Hepatocyte (in vitro differentiated cells): ENCODE results near the gene ACTG1. TPM values are rescaled to one million over a fixed set of nuclear protein-coding genes. Genes with fewer than 3 reads are reported as not detected.

Experiments used
- DNase-seq: peaks from one replicate; pipeline ENCODE4 v3.0.0-alpha.2; 2016; ENCODE audit warnings: low spot score
- H2AFZ ChIP-seq: fragments of 200-600 bp; sonication (generic); 2 replicates; pipeline ENCODE4 v1.6.0; 2016; ENCODE audit warnings: antibody characterized with exemption, mild to moderate bottlenecking
- H3K27ac ChIP-seq: fragments of 200-600 bp; sonication (generic); 2 replicates; pipeline ENCODE4 v1.5.1; 2016; ENCODE audit warnings: mild to moderate bottlenecking
- H3K27me3 ChIP-seq: fragments of 200-600 bp; sonication (generic); 2 replicates; pipeline ENCODE4 v1.6.1; 2016
- H3K36me3 ChIP-seq: fragments of 200-600 bp; sonication (generic); replicated peaks from 2 replicates; pipeline ENCODE4 v1.5.1; 2016; ENCODE audit warnings: low read depth; ENCODE audit not compliant: insufficient read depth
- H3K4me1 ChIP-seq: fragments of 200-600 bp; sonication (generic); 2 replicates; pipeline ENCODE4 v1.5.1; 2016; ENCODE audit warnings: mild to moderate bottlenecking, moderate library complexity; ENCODE audit not compliant: insufficient read depth
- H3K4me2 ChIP-seq: fragments of 200-600 bp; sonication (generic); 2 replicates; pipeline ENCODE4 v1.6.0; 2016
- H3K4me3 ChIP-seq: fragments of 200-600 bp; sonication (generic); 2 replicates; pipeline ENCODE4 v1.5.1; 2016; ENCODE audit warnings: mild to moderate bottlenecking
- H3K79me2 ChIP-seq: fragments of 200-600 bp; sonication (generic); 2 replicates; pipeline ENCODE4 v1.6.0; 2017; ENCODE audit warnings: mild to moderate bottlenecking
- H3K9me2 ChIP-seq: fragments of 200-600 bp; sonication (generic); replicated peaks from 2 replicates; pipeline ENCODE4 v1.6.0; 2017; ENCODE audit warnings: mild to moderate bottlenecking; ENCODE audit not compliant: insufficient read depth
- H3K9me3 ChIP-seq: fragments of 200-600 bp; sonication (generic); 2 replicates; pipeline ENCODE4 v1.5.1; 2016; ENCODE audit warnings: low read depth, mild to moderate bottlenecking
- H4K20me1 ChIP-seq: fragments of 200-600 bp; sonication (generic); 2 replicates; pipeline ENCODE4 v1.6.0; 2016; ENCODE audit warnings: mild to moderate bottlenecking; ENCODE audit not compliant: insufficient read depth, poor library complexity, severe bottlenecking
- EZH2 ChIP-seq: fragments of 200-600 bp; sonication (generic); IDR thresholded peaks from 2 replicates; pipeline ENCODE4 v1.6.1; 2016; ENCODE audit warnings: antibody characterized with exemption, mild to moderate bottlenecking, borderline replicate concordance
- EZH2phosphoT487 ChIP-seq: fragments of 200-600 bp; sonication (generic); IDR thresholded peaks from one replicate; pipeline ENCODE4 v1.6.1; 2018; ENCODE audit warnings: antibody characterized with exemption, mild to moderate bottlenecking, low read depth, moderate library complexity; ENCODE audit not compliant: unreplicated experiment, severe bottlenecking
- WGBS: methylation state at CpG from one replicate; pipeline ENCODE4 v1.1.6; 2016; ENCODE audit warnings: low lambda C conversion rate; ENCODE audit errors: missing lambda C conversion rate; 5-methylcytosine and 5-hydroxymethylcytosine counted together
- polyA plus RNA-seq: library from polyadenylated mRNA; unstranded; fragments of >200 nt; fragmentation: Nextera tagmentation; extraction: Ambion mirVana; gene quantifications from 2 replicates; pipeline ENCODE4 v1.2.1, GENCODE V29; 2016
- total RNA-seq: library from RNA; depleted of rRNA; stranded (reverse); fragments of >200 nt; gene quantifications from 2 replicates; pipeline ENCODE4 v1.2.3, GENCODE V29; 2014
- TF ChIP-seq, protein P1 (sequence below): fragments of 200-600 bp; sonication (generic); IDR thresholded peaks from 2 replicates; pipeline ENCODE4 v1.5.1; 2016; ENCODE audit warnings: antibody characterized with exemption, mild to moderate bottlenecking; ENCODE audit not compliant: poor library complexity

Gene ACTG1
- total and polyA plus RNA-seq, 2 experiments from 2014 or later: 2,832 to 3,298 TPM

DNA sequence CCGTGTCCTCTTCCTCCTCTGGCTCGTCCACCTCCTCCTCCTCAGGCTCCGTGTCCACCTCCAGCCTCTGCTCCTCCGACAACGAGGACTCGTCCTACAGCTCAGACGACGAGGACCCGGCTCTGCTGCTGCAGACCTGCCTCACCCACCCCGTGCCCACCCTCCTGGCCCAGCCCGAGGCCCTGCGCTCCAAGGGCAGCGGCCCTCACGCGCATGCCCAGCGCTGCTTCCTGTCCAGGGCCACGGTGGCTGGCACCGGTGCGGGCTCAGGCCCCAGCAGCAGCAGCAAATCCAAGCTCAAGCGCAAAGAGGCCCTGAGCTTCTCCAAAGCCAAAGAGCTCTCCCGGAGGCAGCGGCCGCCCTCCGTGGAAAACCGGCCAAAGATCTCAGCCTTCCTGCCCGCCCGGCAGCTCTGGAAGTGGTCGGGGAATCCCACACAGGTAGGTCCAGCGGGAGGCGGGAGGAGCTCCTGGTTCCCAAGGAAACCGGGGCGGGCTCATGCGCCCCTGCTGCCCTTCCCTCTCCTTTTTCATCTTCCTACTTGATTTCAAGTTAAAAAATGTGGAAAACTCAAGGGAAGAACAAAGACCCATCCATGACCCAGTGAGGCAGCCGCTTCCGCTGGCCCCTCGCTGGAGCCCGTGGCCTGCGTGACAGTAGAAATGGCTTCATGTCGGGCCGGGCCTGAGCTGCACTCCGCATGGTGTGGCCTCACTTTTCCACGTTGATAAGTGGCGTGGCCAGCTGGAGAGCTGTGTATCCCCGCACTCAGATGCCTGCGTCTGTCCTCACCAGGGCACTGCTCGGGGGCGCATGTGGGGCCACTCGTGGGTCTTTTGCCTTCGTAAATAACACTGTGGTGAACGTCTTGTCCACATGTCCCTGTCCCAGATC lies 50.7 kb downstream of the ACTG1 start:
- TF ChIP-seq EZH2phosphoT487 (no peak), EZH2 (no peak)
- TF ChIP-seq, protein P1, sequence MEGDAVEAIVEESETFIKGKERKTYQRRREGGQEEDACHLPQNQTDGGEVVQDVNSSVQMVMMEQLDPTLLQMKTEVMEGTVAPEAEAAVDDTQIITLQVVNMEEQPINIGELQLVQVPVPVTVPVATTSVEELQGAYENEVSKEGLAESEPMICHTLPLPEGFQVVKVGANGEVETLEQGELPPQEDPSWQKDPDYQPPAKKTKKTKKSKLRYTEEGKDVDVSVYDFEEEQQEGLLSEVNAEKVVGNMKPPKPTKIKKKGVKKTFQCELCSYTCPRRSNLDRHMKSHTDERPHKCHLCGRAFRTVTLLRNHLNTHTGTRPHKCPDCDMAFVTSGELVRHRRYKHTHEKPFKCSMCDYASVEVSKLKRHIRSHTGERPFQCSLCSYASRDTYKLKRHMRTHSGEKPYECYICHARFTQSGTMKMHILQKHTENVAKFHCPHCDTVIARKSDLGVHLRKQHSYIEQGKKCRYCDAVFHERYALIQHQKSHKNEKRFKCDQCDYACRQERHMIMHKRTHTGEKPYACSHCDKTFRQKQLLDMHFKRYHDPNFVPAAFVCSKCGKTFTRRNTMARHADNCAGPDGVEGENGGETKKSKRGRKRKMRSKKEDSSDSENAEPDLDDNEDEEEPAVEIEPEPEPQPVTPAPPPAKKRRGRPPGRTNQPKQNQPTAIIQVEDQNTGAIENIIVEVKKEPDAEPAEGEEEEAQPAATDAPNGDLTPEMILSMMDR: no peak
- 91% methylated on average over 36 of the region's 50 CpGs for WGBS
- H3K4me1 ChIP-seq: no peaks in the 10 kb centered on the region
- no peak for DNase-seq
- H2AFZ ChIP-seq: no peak overlapping the region
- no peaks in the 10 kb centered on the region for H3K9me2 ChIP-seq
- no peaks in the 10 kb centered on the region for H3K36me3 ChIP-seq
- H3K27ac ChIP-seq: no peak overlapping the region
- H3K9me3 ChIP-seq: no peaks in the 10 kb centered on the region
- H3K79me2 ChIP-seq: no peaks in the 10 kb centered on the region
- no peak overlapping the region for H3K4me3 ChIP-seq
- H3K4me2 ChIP-seq: no peak overlapping the region
- H3K27me3 ChIP-seq: no peaks in the 10 kb centered on the region
- H4K20me1 ChIP-seq: no peaks in the 10 kb centered on the region

DNA sequence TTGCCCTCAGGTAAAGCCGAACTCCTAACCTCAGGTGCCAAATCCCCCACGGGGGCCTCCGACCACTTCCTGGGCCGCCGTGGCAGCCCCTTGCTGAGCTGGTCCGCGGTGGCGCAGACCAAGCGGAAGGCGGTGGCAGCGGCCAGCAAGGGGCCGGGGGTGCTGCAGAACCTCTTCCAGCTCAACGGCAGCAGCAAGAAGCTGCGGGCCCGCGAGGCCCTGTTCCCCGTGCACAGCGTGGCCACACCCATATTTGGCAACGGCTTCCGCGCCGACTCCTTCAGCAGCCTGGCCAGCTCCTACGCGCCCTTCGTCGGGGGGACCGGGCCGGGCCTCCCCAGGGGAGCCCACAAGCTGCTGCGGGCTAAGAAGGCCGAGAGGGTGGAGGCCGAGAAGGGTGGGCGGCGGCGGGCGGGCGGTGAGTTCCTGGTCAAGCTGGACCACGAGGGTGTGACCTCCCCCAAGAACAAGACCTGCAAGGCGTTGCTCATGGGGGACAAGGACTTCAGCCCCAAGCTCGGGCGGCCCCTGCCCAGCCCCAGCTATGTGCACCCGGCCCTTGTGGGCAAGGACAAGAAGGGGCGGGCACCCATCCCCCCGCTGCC lies 51.6 kb downstream of the ACTG1 start:
- no peak overlapping the region for H2AFZ ChIP-seq
- H3K4me2 ChIP-seq: no peak overlapping the region
- H3K4me1 ChIP-seq: no peaks in the 10 kb centered on the region
- H4K20me1 ChIP-seq: no peaks in the 10 kb centered on the region
- no peak for DNase-seq
- no peaks in the 10 kb centered on the region for H3K9me2 ChIP-seq
- no peaks in the 10 kb centered on the region for H3K36me3 ChIP-seq
- TF ChIP-seq EZH2 (no peak), EZH2phosphoT487 (no peak)
- TF ChIP-seq, protein P1: no peak
- H3K79me2 ChIP-seq: no peaks in the 10 kb centered on the region
- no peak overlapping the region for H3K4me3 ChIP-seq
- 96% methylated on average over 31 of the region's 43 CpGs for WGBS
- no peaks in the 10 kb centered on the region for H3K9me3 ChIP-seq
- H3K27ac ChIP-seq: no peak overlapping the region
- no peaks in the 10 kb centered on the region for H3K27me3 ChIP-seq

Other genes starting within 250 kb of the ACTG1 start
- gene SLC38A10, start 217.5 kb downstream of the ACTG1 start, total RNA-seq: 71.3 and 91.4 TPM in 2 replicates
- 123 and 124 TPM in 2 replicates for gene SLC38A10, start 217.5 kb downstream of the ACTG1 start, polyA plus RNA-seq
- 6.6 and 8.6 TPM in 2 replicates for gene BAHCC1, start 117.3 kb downstream of the ACTG1 start, total RNA-seq
- gene BAHCC1, start 117.3 kb downstream of the ACTG1 start, polyA plus RNA-seq: 6.4 and 7.9 TPM in 2 replicates
- gene FSCN2, start 15.6 kb upstream of the ACTG1 start, total RNA-seq: 1.8 and 3.7 TPM in 2 replicates
- 0.29 and 0.40 TPM in 2 replicates for gene FSCN2, start 15.6 kb upstream of the ACTG1 start, polyA plus RNA-seq
- gene FAAP100, start 39.6 kb upstream of the ACTG1 start, total RNA-seq: 18.3 and 20.9 TPM in 2 replicates
- gene FAAP100, start 39.6 kb upstream of the ACTG1 start, polyA plus RNA-seq: 30.7 and 34.4 TPM in 2 replicates
- 48.2 and 54.6 TPM in 2 replicates for gene NPLOC4, start 124.3 kb upstream of the ACTG1 start, total RNA-seq
- gene NPLOC4, start 124.3 kb upstream of the ACTG1 start, polyA plus RNA-seq: 53.7 and 56.1 TPM in 2 replicates
- gene TSPAN10, start 124.4 kb upstream of the ACTG1 start, total RNA-seq: 1.4 and 3.5 TPM in 2 replicates
- gene TSPAN10, start 124.4 kb upstream of the ACTG1 start, polyA plus RNA-seq: 12.0 and 15.2 TPM in 2 replicates
- gene PDE6G, start 143.7 kb upstream of the ACTG1 start, total RNA-seq: 0.87 and 2.1 TPM in 2 replicates
- 0.37 and 0.83 TPM in 2 replicates for gene PDE6G, start 143.7 kb upstream of the ACTG1 start, polyA plus RNA-seq
- gene OXLD1, start 153.8 kb upstream of the ACTG1 start, total RNA-seq: 22.3 and 37.8 TPM in 2 replicates
- 39.8 and 55.2 TPM in 2 replicates for gene OXLD1, start 153.8 kb upstream of the ACTG1 start, polyA plus RNA-seq
- gene CCDC137, start 153.9 kb upstream of the ACTG1 start, total RNA-seq: 8.3 and 9.1 TPM in 2 replicates
- gene CCDC137, start 153.9 kb upstream of the ACTG1 start, polyA plus RNA-seq: 20.5 and 23.0 TPM in 2 replicates
- gene ARL16, start 171.0 kb upstream of the ACTG1 start, total RNA-seq: 34.2 and 38.8 TPM in 2 replicates
- gene ARL16, start 171.0 kb upstream of the ACTG1 start, polyA plus RNA-seq: 64.6 and 70.6 TPM in 2 replicates
- gene HGS, start 171.2 kb upstream of the ACTG1 start, total RNA-seq: 47.3 and 59.2 TPM in 2 replicates
- 128 and 142 TPM in 2 replicates for gene HGS, start 171.2 kb upstream of the ACTG1 start, polyA plus RNA-seq
- 24.5 and 37.0 TPM in 2 replicates for gene MRPL12, start 190.6 kb upstream of the ACTG1 start, total RNA-seq
- gene MRPL12, start 190.6 kb upstream of the ACTG1 start, polyA plus RNA-seq: 94.6 and 96.1 TPM in 2 replicates
- gene SLC25A10, start 199.5 kb upstream of the ACTG1 start, total RNA-seq: 27.5 and 31.3 TPM in 2 replicates
- 34.8 and 53.2 TPM in 2 replicates for gene SLC25A10, start 199.5 kb upstream of the ACTG1 start, polyA plus RNA-seq